Prostate gland (tissue), 2 donors: ENCODE measurements around the gene TMTC2.

Experiments
- POLR2AphosphoS5 ChIP-seq: sonication (generic); formaldehyde crosslinking; IDR thresholded peaks from one replicate; pipeline ENCODE4 v1.6.1; 2017; ENCODE audit warnings: antibody characterized with exemption
- TF ChIP-seq, protein P1 (sequence below), 4 experiments: fragments of 200-600 bp in 2 of 4; fragments of 450-650 bp in 2 of 4; sonication (generic) in 2 of 4; IDR thresholded peaks; 1 replicate in 3 of 4; 2 replicates in 1 of 4; pipeline ENCODE4 v1.5.1; 2016 to 2019; ENCODE audit warnings: antibody characterized with exemption in 4 of 4, mild to moderate bottlenecking in 2 of 4, moderate library complexity in 2 of 4

- TF ChIP-seq POLR2AphosphoS5: no peak
- TF ChIP-seq, protein P1, sequence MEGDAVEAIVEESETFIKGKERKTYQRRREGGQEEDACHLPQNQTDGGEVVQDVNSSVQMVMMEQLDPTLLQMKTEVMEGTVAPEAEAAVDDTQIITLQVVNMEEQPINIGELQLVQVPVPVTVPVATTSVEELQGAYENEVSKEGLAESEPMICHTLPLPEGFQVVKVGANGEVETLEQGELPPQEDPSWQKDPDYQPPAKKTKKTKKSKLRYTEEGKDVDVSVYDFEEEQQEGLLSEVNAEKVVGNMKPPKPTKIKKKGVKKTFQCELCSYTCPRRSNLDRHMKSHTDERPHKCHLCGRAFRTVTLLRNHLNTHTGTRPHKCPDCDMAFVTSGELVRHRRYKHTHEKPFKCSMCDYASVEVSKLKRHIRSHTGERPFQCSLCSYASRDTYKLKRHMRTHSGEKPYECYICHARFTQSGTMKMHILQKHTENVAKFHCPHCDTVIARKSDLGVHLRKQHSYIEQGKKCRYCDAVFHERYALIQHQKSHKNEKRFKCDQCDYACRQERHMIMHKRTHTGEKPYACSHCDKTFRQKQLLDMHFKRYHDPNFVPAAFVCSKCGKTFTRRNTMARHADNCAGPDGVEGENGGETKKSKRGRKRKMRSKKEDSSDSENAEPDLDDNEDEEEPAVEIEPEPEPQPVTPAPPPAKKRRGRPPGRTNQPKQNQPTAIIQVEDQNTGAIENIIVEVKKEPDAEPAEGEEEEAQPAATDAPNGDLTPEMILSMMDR (IDR thresholded peaks at IDR 0.05): no peak
These were observed 390.3 kb downstream of the TMTC2 start for GRCh38 chr12:83077041-83077440.
